K562 (cell line): ENCODE measurements around the gene XPO4.

Experiments
- AFF4 ChIP-seq: sonication (generic); formaldehyde crosslinking; IDR thresholded peaks from 2 replicates; pipeline ENCODE4 v1.8.0; 2023; ENCODE audit warnings: mild to moderate bottlenecking, missing genetic modification reagents
- CAMTA2 ChIP-seq: fragments of 250-450 bp; sonication (Bioruptor Pico); conservative IDR thresholded peaks from 2 replicates; pipeline ENCODE4 v1.5.1; 2022
- CTCF ChIP-seq, 3 experiments: IDR thresholded peaks in 2 of 3; conservative IDR thresholded peaks in 1 of 3; 2 replicates each; pipeline ENCODE4 v1.5.1; 2011 to 2012; ENCODE audit warnings: low read length in 3 of 3, mild to moderate bottlenecking in 3 of 3, control low read depth in 2 of 3, improper control_type of control experiment in 1 of 3, inconsistent platforms in 1 of 3, low read depth in 1 of 3, mixed read lengths in 1 of 3, moderate library complexity in 1 of 3; ENCODE audit not compliant: insufficient read depth in 2 of 3
- E2F4 ChIP-seq: sonication (generic); formaldehyde crosslinking; IDR thresholded peaks from 2 replicates; pipeline ENCODE4 v1.8.0; 2022; ENCODE audit warnings: mild to moderate bottlenecking, low read depth, missing genetic modification reagents
- ZFP30 ChIP-seq: fragments of 250-450 bp; sonication (Bioruptor Pico); IDR thresholded peaks from 2 replicates; pipeline ENCODE4 v1.8.0; 2022; ENCODE audit warnings: moderate library complexity, mild to moderate bottlenecking, inconsistent platforms, borderline replicate concordance
- ZNF274 ChIP-seq: IDR thresholded peaks from 2 replicates; pipeline ENCODE4 v1.6.1; 2011; ENCODE audit warnings: low read depth, mild to moderate bottlenecking, low read length, moderate library complexity, borderline replicate concordance
- ZZZ3 ChIP-seq: fragments of 450-650 bp; IDR thresholded peaks from 2 replicates; pipeline ENCODE4 v1.6.1; 2016; ENCODE audit warnings: antibody characterized with exemption, mild to moderate bottlenecking, moderate library complexity

GRCh38 chr13:20767309-20767943 is 135.1 kb downstream of the XPO4 start:
- TF ChIP-seq ZFP30, result no peak
- TF ChIP-seq AFF4 (CRISPR knock-in tag), result no peak
- TF ChIP-seq CAMTA2 (CRISPR knock-in tag), result no peak
- TF ChIP-seq CTCF (IDR thresholded peaks at IDR 0.05 in 2 of 3, conservative IDR thresholded peaks at IDR 0.05 in 1 of 3; ENCODE audit: insufficient read depth in 2 of 3, low read depth in 1 of 3, low read length in 3 of 3), result no peak
- no peak for TF ChIP-seq E2F4 (CRISPR knock-in tag)
- TF ChIP-seq ZZZ3, result no peak
- TF ChIP-seq ZNF274, result no peak
